H9 (cell line): ENCODE results near the gene KAZN. TPM values are rescaled to one million over a fixed set of nuclear protein-coding genes. Genes with fewer than 3 reads are reported as not detected.

Experiments
- DNase-seq: peaks from one replicate; pipeline ENCODE4 v3.0.0-alpha.2; 2017
- H2AFZ ChIP-seq: one replicate; pipeline ENCODE4 v1.6.1; 2013; ENCODE audit warnings: mild to moderate bottlenecking, low read length, control low read depth, moderate library complexity
- H2AK5ac ChIP-seq: 2 replicates; pipeline ENCODE4 v1.6.1; 2013; ENCODE audit warnings: low read length, control low read depth, mixed read lengths; ENCODE audit not compliant: insufficient read length
- H2BK120ac ChIP-seq: one replicate; pipeline ENCODE4 v1.6.1; 2013; ENCODE audit warnings: low read depth, mild to moderate bottlenecking, low read length, control low read depth, inconsistent platforms; ENCODE audit not compliant: poor library complexity, severe bottlenecking
- H2BK12ac ChIP-seq: 2 replicates; pipeline ENCODE4 v1.6.1; 2013; ENCODE audit warnings: low read length, control low read depth, mixed read lengths, low read depth; ENCODE audit not compliant: insufficient read length
- H2BK15ac ChIP-seq: 2 replicates; pipeline ENCODE4 v1.6.1; 2013; ENCODE audit warnings: low read depth, low read length, control low read depth
- H2BK20ac ChIP-seq: one replicate; pipeline ENCODE4 v1.6.1; 2013; ENCODE audit warnings: low read depth, mild to moderate bottlenecking, low read length, control low read depth, inconsistent platforms; ENCODE audit not compliant: poor library complexity, severe bottlenecking
- H2BK5ac ChIP-seq: 2 replicates; pipeline ENCODE4 v1.6.1; 2013; ENCODE audit warnings: low read length, control low read depth, mixed read lengths; ENCODE audit not compliant: insufficient read length
- H3K14ac ChIP-seq: 2 replicates; pipeline ENCODE4 v1.6.1; 2013; ENCODE audit warnings: low read length, control low read depth; ENCODE audit not compliant: insufficient read depth
- H3K18ac ChIP-seq: 2 replicates; pipeline ENCODE4 v1.6.1; 2013; ENCODE audit warnings: low read depth, mild to moderate bottlenecking, mixed read lengths, low read length, control low read depth; ENCODE audit not compliant: insufficient read length
- H3K23ac ChIP-seq: 2 replicates; pipeline ENCODE4 v1.6.1; 2013; ENCODE audit warnings: low read length, control low read depth, mixed read lengths, low read depth; ENCODE audit not compliant: insufficient read length
- H3K23me2 ChIP-seq: 2 replicates; pipeline ENCODE4 v1.6.1; 2013; ENCODE audit warnings: low read depth, mild to moderate bottlenecking, mixed read lengths, low read length, control low read depth; ENCODE audit not compliant: insufficient read length, poor library complexity, severe bottlenecking
- H3K27ac ChIP-seq: 2 replicates; pipeline ENCODE4 v1.5.1; 2013; ENCODE audit warnings: low read length, control low read depth, mixed read lengths, low read depth; ENCODE audit not compliant: insufficient read length
- H3K27me3 ChIP-seq: 2 replicates; pipeline ENCODE4 v1.6.1; 2013; ENCODE audit warnings: low read length, control low read depth, inconsistent platforms; ENCODE audit not compliant: insufficient read depth
- H3K4ac ChIP-seq: 2 replicates; pipeline ENCODE4 v1.6.1; 2013; ENCODE audit warnings: low read depth, mild to moderate bottlenecking, control low read depth, inconsistent platforms, low read length, moderate library complexity
- H3K4me1 ChIP-seq: 2 replicates; pipeline ENCODE4 v1.6.1; 2013; ENCODE audit warnings: low read length, control low read depth, inconsistent platforms; ENCODE audit not compliant: insufficient read depth
- H3K4me2 ChIP-seq: 2 replicates; pipeline ENCODE4 v1.6.1; 2013; ENCODE audit warnings: low read length, control low read depth, mixed read lengths; ENCODE audit not compliant: insufficient read length, insufficient read depth
- H3K56ac ChIP-seq: 2 replicates; pipeline ENCODE4 v1.6.1; 2013; ENCODE audit warnings: low read depth, mild to moderate bottlenecking, mixed read lengths, low read length, control low read depth; ENCODE audit not compliant: insufficient read length
- H3K79me1 ChIP-seq: 2 replicates; pipeline ENCODE4 v1.6.1; 2013; ENCODE audit warnings: low read depth, mild to moderate bottlenecking, moderate library complexity, low read length, control low read depth, inconsistent platforms; ENCODE audit not compliant: insufficient read depth, poor library complexity, severe bottlenecking
- H3K79me2 ChIP-seq: 2 replicates; pipeline ENCODE4 v1.6.1; 2013; ENCODE audit warnings: low read length, control low read depth, inconsistent platforms; ENCODE audit not compliant: insufficient read depth
- H3K9ac ChIP-seq: 2 replicates; pipeline ENCODE4 v1.6.1; 2013; ENCODE audit warnings: low read length, control low read depth, mixed read lengths; ENCODE audit not compliant: insufficient read length; ENCODE audit errors: extremely low read depth
- H3K9me3 ChIP-seq: one replicate; pipeline ENCODE4 v1.6.1; 2013; ENCODE audit warnings: low read depth, low read length, inconsistent platforms; ENCODE audit not compliant: control insufficient read depth
- H3T11ph ChIP-seq: one replicate; pipeline ENCODE4 v1.6.1; 2013; ENCODE audit warnings: mild to moderate bottlenecking, low read length, control low read depth, inconsistent platforms
- H4K20me1 ChIP-seq: one replicate; pipeline ENCODE4 v1.6.1; 2013; ENCODE audit not compliant: control insufficient read depth, insufficient read length, insufficient read depth
- H4K5ac ChIP-seq: 2 replicates; pipeline ENCODE4 v1.6.1; 2013; ENCODE audit warnings: low read depth, mild to moderate bottlenecking, mixed read lengths, low read length, control low read depth; ENCODE audit not compliant: insufficient read length
- H4K8ac ChIP-seq: replicated peaks from 2 replicates; pipeline ENCODE4 v1.6.1; 2013; ENCODE audit warnings: low read length, control low read depth, mixed read lengths, low read depth; ENCODE audit not compliant: insufficient read length
- H4K91ac ChIP-seq: 2 replicates; pipeline ENCODE4 v1.6.1; 2013; ENCODE audit warnings: low read depth, mild to moderate bottlenecking, moderate library complexity, mixed read lengths, low read length, control low read depth; ENCODE audit not compliant: insufficient read length
- H3K27ac Mint-ChIP-seq, 3 experiments: 2 replicates in 2 of 3; 3 replicates in 1 of 3; pipeline ENCODE4 v1.8.0; 2020 to 2021; ENCODE audit warnings: mixed read lengths in 3 of 3, mild to moderate bottlenecking in 1 of 3, moderate library complexity in 1 of 3
- H3K27me3 Mint-ChIP-seq: 2 replicates; pipeline ENCODE4 v1.8.0; 2021; ENCODE audit warnings: low read depth, mild to moderate bottlenecking, moderate library complexity, mixed read lengths
- H3K36me3 Mint-ChIP-seq, 3 experiments: 2 replicates in 2 of 3; 3 replicates in 1 of 3; pipeline ENCODE4 v1.8.0; 2020 to 2021; ENCODE audit warnings: low read depth in 3 of 3, mixed read lengths in 3 of 3; ENCODE audit not compliant: insufficient read depth in 1 of 3
- H3K4me1 Mint-ChIP-seq, 2 experiments: 2 replicates each; pipeline ENCODE4 v1.8.0; 2020; ENCODE audit warnings: mixed read lengths in 2 of 2
- H3K4me3 Mint-ChIP-seq, 2 experiments: 2 replicates in 1 of 2; 3 replicates in 1 of 2; pipeline ENCODE4 v1.8.0; 2020 to 2021; ENCODE audit warnings: mild to moderate bottlenecking in 2 of 2, mixed read lengths in 2 of 2, moderate library complexity in 1 of 2
- H3K9me3 Mint-ChIP-seq, 2 experiments: 2 replicates in 1 of 2; 3 replicates in 1 of 2; pipeline ENCODE4 v1.8.0; 2020; ENCODE audit warnings: mild to moderate bottlenecking in 2 of 2, mixed read lengths in 2 of 2, moderate library complexity in 1 of 2
- WGBS: extraction: QIAGEN DNeasy Blood & Tissue Kit; methylation state at CpG from one replicate; pipeline ENCODE4 v1.1.7; 2013; ENCODE audit warnings: missing lambda C conversion rate, low lambda C conversion rate, mixed read lengths; ENCODE audit not compliant: insufficient read length; ENCODE audit errors: extremely low coverage; 5-methylcytosine and 5-hydroxymethylcytosine counted together
- total RNA-seq: library from RNA; stranded (reverse); gene quantifications from 2 replicates; pipeline ENCODE4 v1.2.1, GENCODE V29; 2021
- TF ChIP-seq, protein P1 (sequence below): fragments of 200-600 bp; sonication (generic); conservative IDR thresholded peaks from 3 replicates; pipeline ENCODE4 v1.8.0; 2021; ENCODE audit warnings: antibody characterized with exemption, mild to moderate bottlenecking

Gene KAZN
- total RNA-seq, 1 experiment from 2014 or later: 7.6 TPM

DNA sequence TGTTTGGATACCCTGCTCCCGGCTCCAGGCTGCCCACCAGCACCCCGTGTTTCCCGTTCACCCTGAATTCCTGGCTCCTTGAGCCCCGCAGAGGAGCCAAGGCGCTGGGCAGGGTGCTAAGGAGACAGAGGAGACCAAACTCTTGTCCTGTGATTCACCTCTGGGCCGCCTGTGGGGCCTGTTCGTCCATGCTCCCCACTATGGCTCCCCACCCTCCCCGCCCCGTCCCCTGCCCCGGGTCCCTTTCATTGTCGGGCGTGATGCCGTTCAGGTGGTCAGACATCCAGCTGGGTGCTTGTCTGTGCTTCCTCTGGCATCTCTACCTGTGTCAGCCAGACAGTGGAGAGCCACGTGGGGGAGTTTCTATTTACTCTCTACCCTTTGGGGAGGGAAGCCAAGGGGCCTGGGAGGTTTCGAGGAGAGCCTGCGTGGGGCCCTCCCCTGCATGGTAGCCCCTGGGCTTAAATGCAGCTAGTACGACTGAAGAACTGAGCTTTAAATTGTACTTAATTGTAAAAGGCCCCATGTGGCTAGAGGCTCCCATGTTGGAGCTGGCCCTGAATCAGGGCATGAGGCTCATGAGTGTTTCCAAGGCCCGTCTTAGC is 333.7 kb downstream of the KAZN start:
- no peaks in the 10 kb centered on the region for H3K27me3 ChIP-seq
- no peak overlapping the region for H3K27ac ChIP-seq
- no peaks in the 10 kb centered on the region for H3K79me1 ChIP-seq
- H3K79me2 ChIP-seq: no peaks in the 10 kb centered on the region
- DNase-seq: no peak
- no peak overlapping the region for H3T11ph ChIP-seq
- Mint-ChIP-seq H3K27ac (no peak overlapping the region), H3K4me1 (peaks cover 2 to 8% of the 10 kb centered on the region in 2 experiments), H3K36me3 (no peaks in the 10 kb centered on the region), H3K4me3 (no peak overlapping the region), H3K9me3 (no peaks in the 10 kb centered on the region), H3K27me3 (peaks cover 19% of the 10 kb centered on the region)
- no peaks in the 10 kb centered on the region for H3K4me1 ChIP-seq
- H3K23ac ChIP-seq: no peak overlapping the region
- no peak overlapping the region for H2AK5ac ChIP-seq
- H4K5ac ChIP-seq: no peak overlapping the region
- no peaks in the 10 kb centered on the region for H3K23me2 ChIP-seq
- no peak overlapping the region for H3K9ac ChIP-seq
- H4K20me1 ChIP-seq: no peaks in the 10 kb centered on the region
- H4K8ac ChIP-seq: no peak overlapping the region
- TF ChIP-seq, protein P1, sequence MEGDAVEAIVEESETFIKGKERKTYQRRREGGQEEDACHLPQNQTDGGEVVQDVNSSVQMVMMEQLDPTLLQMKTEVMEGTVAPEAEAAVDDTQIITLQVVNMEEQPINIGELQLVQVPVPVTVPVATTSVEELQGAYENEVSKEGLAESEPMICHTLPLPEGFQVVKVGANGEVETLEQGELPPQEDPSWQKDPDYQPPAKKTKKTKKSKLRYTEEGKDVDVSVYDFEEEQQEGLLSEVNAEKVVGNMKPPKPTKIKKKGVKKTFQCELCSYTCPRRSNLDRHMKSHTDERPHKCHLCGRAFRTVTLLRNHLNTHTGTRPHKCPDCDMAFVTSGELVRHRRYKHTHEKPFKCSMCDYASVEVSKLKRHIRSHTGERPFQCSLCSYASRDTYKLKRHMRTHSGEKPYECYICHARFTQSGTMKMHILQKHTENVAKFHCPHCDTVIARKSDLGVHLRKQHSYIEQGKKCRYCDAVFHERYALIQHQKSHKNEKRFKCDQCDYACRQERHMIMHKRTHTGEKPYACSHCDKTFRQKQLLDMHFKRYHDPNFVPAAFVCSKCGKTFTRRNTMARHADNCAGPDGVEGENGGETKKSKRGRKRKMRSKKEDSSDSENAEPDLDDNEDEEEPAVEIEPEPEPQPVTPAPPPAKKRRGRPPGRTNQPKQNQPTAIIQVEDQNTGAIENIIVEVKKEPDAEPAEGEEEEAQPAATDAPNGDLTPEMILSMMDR: no peak
- H3K4ac ChIP-seq: no peak overlapping the region
- H3K4me2 ChIP-seq: no peak overlapping the region
- H2BK20ac ChIP-seq: no peak overlapping the region
- no peak overlapping the region for H4K91ac ChIP-seq
- H2BK15ac ChIP-seq: no peak overlapping the region
- H3K14ac ChIP-seq: no peak overlapping the region
- H2BK120ac ChIP-seq: no peak overlapping the region
- H2BK12ac ChIP-seq: no peak overlapping the region
- no peak overlapping the region for H2BK5ac ChIP-seq
- H3K9me3 ChIP-seq: no peaks in the 10 kb centered on the region
- H2AFZ ChIP-seq: no peak overlapping the region
- no peak overlapping the region for H3K18ac ChIP-seq
- WGBS: no CpG with 5 or more reads among the region's 18 CpGs
- H3K56ac ChIP-seq: no peak overlapping the region
